ENCODE measurements around the gene PANK4. TPM values are rescaled to one million over a fixed set of nuclear protein-coding genes. Genes with fewer than 3 reads are reported as not detected.
A peak's percentile ranks its signal among the peaks of the same experiment; 100 is the strongest.

PANK4 gene
- total and polyA plus RNA-seq, 3 experiments from 2014 or later = 25.0 to 46.3 (median 40.3) TPM

DNA sequence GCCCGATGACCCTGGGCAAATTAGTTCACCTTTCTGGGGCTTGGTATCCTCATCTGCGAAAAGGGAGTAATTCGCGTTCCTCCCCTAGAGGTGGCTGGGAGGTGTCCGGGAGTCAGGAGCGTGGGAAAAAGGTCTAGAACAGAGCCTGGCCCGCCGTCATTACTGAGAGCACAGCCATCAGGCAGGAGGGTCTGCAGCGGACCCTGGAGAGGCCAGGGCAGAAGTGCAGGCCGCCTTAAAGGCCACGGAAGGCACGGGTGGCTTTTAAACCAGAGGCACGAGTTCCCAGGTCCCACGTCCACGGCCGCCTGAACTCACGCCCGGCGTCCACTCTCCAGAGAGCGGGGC is 850 bp downstream of the PANK4 start:
- no peaks in the 10 kb centered on the region for H3K9me3 ChIP-seq (ENCODE audit: low read length)
- Mint-ChIP-seq H3K4me1 (peaks cover 40 to 68% (median 44%) of the 10 kb centered on the region in 3 donors), H3K4me3 (peak overlapping the region; percentile 88 to 99 (median 90)), H3K36me3 (peaks cover 0 to 30% (median 2%) of the 10 kb centered on the region in 3 donors), H3K27me3 (peaks cover 6 to 8% of the 10 kb centered on the region in 2 donors), H3K9me3 (no peaks in the 10 kb centered on the region), H3K27ac (peak overlapping the region; percentile 78 to 98 (median 94))
- ChIA-PET POLR2A (interaction anchor here (1.0 to 4.8 kb wide), 11 partner anchors 18 to 270 kb away, joined by 3 to 87 read pairs (median 7); partner anchors contain the start of genes MORN1, PEX10, PRXL2B and RER1), CTCF (interaction anchor here (1.7 to 7.1 kb wide), 4 partner anchors 9 to 110 kb away, joined by 5 to 134 read pairs (median 5); partner anchors contain the start of gene TNFRSF14)
- peaks cover under 1% of the 10 kb centered on the region for H3K27me3 ChIP-seq (ENCODE audit: insufficient read depth, low read length, poor library complexity, severe bottlenecking)
- H3K4me3 ChIP-seq (ENCODE audit: low read length) = peak overlapping the region; percentile 93
- peaks cover 51% of the 10 kb centered on the region for H3K4me1 ChIP-seq (ENCODE audit: insufficient read depth, low read length)
- peak overlapping the region; percentile 62 for H3K27ac ChIP-seq (ENCODE audit: low read depth, low read length)
- H3K36me3 ChIP-seq (ENCODE audit: insufficient read depth, low read length) = peaks cover 11% of the 10 kb centered on the region
- DNase-seq = no peak

DNA sequence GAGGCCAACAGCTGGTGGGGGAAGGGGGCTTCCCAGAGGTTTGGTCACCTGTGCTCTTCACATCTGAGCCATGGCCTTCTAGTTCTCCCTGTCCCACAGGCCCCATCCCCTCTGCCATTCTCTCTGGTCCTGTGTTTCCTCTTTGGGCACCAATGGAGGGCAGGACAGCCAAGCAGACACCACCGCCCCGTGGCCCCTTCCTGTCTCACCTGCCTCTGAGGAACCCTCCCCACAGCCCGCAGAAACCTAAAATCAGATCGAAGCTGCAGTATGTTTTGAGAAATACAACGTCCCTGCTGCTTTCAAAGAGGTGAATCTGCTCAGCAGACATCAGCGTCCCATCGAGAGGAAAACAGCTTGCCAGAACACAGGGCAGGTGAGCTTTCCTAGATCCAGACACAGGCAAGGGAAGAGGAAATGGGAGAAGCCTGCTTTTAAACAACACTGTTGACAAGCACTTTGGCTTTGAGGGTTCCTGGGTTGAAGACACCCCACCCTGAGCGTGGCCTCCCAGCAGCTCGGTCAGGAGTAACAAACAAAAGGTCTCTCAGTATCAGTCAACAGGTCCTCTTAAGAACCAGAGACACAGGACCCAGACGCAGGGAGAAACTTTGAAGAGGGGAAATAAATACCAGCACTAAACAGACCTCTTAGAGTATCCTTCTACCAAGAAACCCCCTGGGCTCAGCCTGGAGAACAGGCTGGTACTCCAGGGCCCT is 2.3 kb downstream of the PANK4 start:
- H3K27ac ChIP-seq (ENCODE audit: low read depth, low read length) = peak overlapping the region; percentile 62
- H3K27me3 Mint-ChIP-seq = peaks cover 5 to 7% of the 10 kb centered on the region in 2 donors
- no peaks in the 10 kb centered on the region for H3K27me3 ChIP-seq (ENCODE audit: insufficient read depth, low read length, poor library complexity, severe bottlenecking)
- peak; percentile 39 to 80 (median 67) for DNase-seq
- peaks cover 39 to 63% (median 44%) of the 10 kb centered on the region in 3 donors for H3K4me1 Mint-ChIP-seq
- peak overlapping the region; percentile 86 to 98 (median 94) for H3K27ac Mint-ChIP-seq
- peaks cover 0 to 35% (median 2%) of the 10 kb centered on the region in 3 donors for H3K36me3 Mint-ChIP-seq
- peaks cover 24% of the 10 kb centered on the region for H3K36me3 ChIP-seq (ENCODE audit: insufficient read depth, low read length)
- CTCF ChIA-PET = interaction anchor here (0.8 to 7.1 kb wide), 17 partner anchors 9 to 133 kb away, joined by 3 to 134 read pairs (median 5); partner anchors contain the start of genes MORN1, PRXL2B and TNFRSF14
- peak overlapping the region; percentile 88 to 99 (median 90) for H3K4me3 Mint-ChIP-seq
- H3K9me3 Mint-ChIP-seq = no peaks in the 10 kb centered on the region
- H3K4me1 ChIP-seq (ENCODE audit: insufficient read depth, low read length) = peaks cover 47% of the 10 kb centered on the region
- H3K9me3 ChIP-seq (ENCODE audit: low read length) = no peaks in the 10 kb centered on the region
- POLR2A ChIA-PET = interaction anchor here (0.6 to 4.8 kb wide), 12 partner anchors 16 to 132 kb away, joined by 3 to 87 read pairs (median 6); partner anchors contain the start of genes MORN1, PEX10, PRXL2B and RER1
- peak overlapping the region; percentile 93 for H3K4me3 ChIP-seq (ENCODE audit: low read length)

DNA sequence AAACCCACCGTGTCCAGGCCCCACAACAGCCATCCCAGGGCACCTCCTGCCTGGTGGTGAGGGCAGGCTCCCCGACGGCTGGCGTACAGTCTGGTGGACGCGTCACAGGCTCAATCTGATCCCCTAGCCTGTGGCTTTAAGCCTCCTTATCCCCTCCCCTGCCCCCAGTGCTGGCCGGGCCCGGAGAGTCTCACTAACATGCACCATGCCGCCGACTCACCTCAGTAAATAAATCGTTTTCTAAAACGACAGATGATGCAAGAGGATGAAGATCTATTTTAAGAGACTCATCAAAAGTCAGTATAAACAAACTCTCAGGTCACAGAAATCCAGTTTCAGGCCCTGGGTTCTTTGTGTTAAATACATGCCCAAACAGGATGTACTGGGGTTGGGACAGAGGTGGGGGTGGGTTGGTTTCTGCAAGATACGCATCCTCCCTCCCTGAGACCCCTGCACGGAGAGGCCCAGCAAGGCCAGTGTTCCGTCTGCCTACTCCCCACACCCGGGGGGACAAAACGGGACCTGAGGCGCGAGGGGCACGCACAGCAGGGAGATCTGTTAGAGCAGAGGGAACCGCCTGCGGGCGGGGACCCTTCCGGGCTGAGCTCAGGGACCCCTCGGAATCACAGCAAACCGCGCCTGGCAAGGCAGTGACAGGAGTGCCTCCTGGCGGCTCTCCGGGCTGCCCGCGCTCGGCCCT is 3.1 kb downstream of the PANK4 start:
- Histone ChIP-seq H3K27me3 (ENCODE audit: insufficient read depth, low read length, poor library complexity, severe bottlenecking) (no peaks in the 10 kb centered on the region), H3K4me3 (ENCODE audit: low read length) (peak overlapping the region; percentile 93), H3K27ac (ENCODE audit: low read depth, low read length) (peak overlapping the region; percentile 62), H3K36me3 (ENCODE audit: insufficient read depth, low read length) (peaks cover 31% of the 10 kb centered on the region), H3K4me1 (ENCODE audit: insufficient read depth, low read length) (peaks cover 40% of the 10 kb centered on the region), H3K9me3 (ENCODE audit: low read length) (no peaks in the 10 kb centered on the region)
- ChIA-PET CTCF (interaction anchor here (0.8 to 7.1 kb wide), 14 partner anchors 16 to 133 kb away, joined by 3 to 134 read pairs (median 6); partner anchors contain the start of genes MORN1 and TNFRSF14), POLR2A (interaction anchor here (0.6 to 4.8 kb wide), 9 partner anchors 17 to 132 kb away, joined by 3 to 87 read pairs (median 7); partner anchors contain the start of genes MORN1, PEX10, RER1 and TNFRSF14)
- peaks cover 0 to 42% (median 2%) of the 10 kb centered on the region in 3 donors for H3K36me3 Mint-ChIP-seq
- H3K27ac Mint-ChIP-seq = peak overlapping the region; percentile 87 to 98 (median 94)
- H3K27me3 Mint-ChIP-seq = peaks cover 0 to 4% of the 10 kb centered on the region in 2 donors
- DNase-seq = peak in 1 of 5 donors; percentile 71
- no peaks in the 10 kb centered on the region for H3K9me3 Mint-ChIP-seq
- peaks cover 37 to 56% (median 39%) of the 10 kb centered on the region in 3 donors for H3K4me1 Mint-ChIP-seq
- H3K4me3 Mint-ChIP-seq = peak overlapping the region; percentile 88 to 99 (median 90)

DNA sequence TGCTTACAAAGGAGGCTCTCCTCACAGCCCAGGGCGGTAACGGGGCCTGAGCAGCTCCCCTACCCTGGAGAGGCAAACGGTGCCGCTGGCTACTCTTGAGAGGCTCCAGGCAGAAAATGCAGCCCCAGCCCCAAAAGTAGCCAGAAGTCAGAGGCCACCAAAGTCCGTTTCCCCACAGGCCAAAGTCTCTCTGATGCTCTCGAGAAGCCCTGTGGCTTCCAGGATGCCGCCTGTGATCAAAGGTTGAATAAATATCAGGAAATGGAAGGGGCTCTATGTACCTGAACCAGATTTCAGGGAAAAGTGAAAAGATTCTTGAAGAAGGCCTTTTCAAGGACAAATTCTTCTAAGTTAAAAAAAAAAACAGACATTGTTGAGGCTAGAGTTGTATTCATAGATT is 4.2 kb downstream of the PANK4 start:
- Histone ChIP-seq H3K9me3 (ENCODE audit: low read length) (no peaks in the 10 kb centered on the region), H3K27ac (ENCODE audit: low read depth, low read length) (no peak overlapping the region), H3K36me3 (ENCODE audit: insufficient read depth, low read length) (peaks cover 42% of the 10 kb centered on the region), H3K27me3 (ENCODE audit: insufficient read depth, low read length, poor library complexity, severe bottlenecking) (no peaks in the 10 kb centered on the region), H3K4me1 (ENCODE audit: insufficient read depth, low read length) (peaks cover 38% of the 10 kb centered on the region), H3K4me3 (ENCODE audit: low read length) (no peak overlapping the region)
- POLR2A ChIA-PET = no interaction called here
- H3K4me1 Mint-ChIP-seq = peaks cover 37 to 52% (median 39%) of the 10 kb centered on the region in 3 donors
- peak overlapping the region in 2 of 7 donors; percentile 88 to 90 for H3K4me3 Mint-ChIP-seq
- H3K27me3 Mint-ChIP-seq = peaks cover 0 to 2% of the 10 kb centered on the region in 2 donors
- peak overlapping the region in 6 of 8 donors; percentile 47 to 98 (median 88) for H3K27ac Mint-ChIP-seq
- no peaks in the 10 kb centered on the region for H3K9me3 Mint-ChIP-seq
- CTCF ChIA-PET = no interaction called here
- H3K36me3 Mint-ChIP-seq = peaks cover 0 to 53% (median 2%) of the 10 kb centered on the region in 3 donors
- DNase-seq = no peak

DNA sequence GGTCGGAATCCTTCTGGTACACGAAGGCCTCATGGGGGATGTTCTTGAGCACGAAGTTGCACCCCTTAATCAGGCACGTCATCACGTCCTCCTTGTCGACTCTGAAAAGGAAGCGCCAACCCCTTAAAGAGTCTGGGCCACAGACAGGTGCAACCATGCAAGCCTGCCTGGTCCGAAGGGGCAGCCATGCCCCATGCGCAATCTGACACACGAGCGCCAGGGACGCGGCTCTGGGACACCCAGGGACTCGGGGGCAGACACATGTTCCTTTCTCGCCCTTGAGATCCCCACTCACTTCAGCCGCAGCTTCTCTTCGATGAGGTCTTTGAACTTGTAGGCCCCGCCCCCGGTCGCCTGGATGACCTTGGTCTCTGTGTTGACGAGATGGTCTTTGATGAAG is 5.6 kb downstream of the PANK4 start:
- Histone ChIP-seq H3K9me3 (ENCODE audit: low read length) (no peaks in the 10 kb centered on the region), H3K4me3 (ENCODE audit: low read length) (no peak overlapping the region), H3K4me1 (ENCODE audit: insufficient read depth, low read length) (peaks cover 32% of the 10 kb centered on the region), H3K36me3 (ENCODE audit: insufficient read depth, low read length) (peaks cover 56% of the 10 kb centered on the region), H3K27ac (ENCODE audit: low read depth, low read length) (no peak overlapping the region), H3K27me3 (ENCODE audit: insufficient read depth, low read length, poor library complexity, severe bottlenecking) (no peaks in the 10 kb centered on the region)
- H3K27me3 Mint-ChIP-seq = no peaks in the 10 kb centered on the region
- H3K36me3 Mint-ChIP-seq = peaks cover 0 to 63% (median 4%) of the 10 kb centered on the region in 3 donors
- no peak overlapping the region for H3K27ac Mint-ChIP-seq
- no peak for DNase-seq
- H3K9me3 Mint-ChIP-seq = no peaks in the 10 kb centered on the region
- H3K4me1 Mint-ChIP-seq = peaks cover 32 to 47% (median 35%) of the 10 kb centered on the region in 3 donors
- no peak overlapping the region for H3K4me3 Mint-ChIP-seq
- ChIA-PET CTCF (interaction anchor here (2.5 kb wide), 1 partner anchor 27 kb away, joined by 12 read pairs; no protein-coding TSS in a partner anchor), POLR2A (interaction anchor here (0.6 kb wide), 1 partner anchor 14 kb away, joined by 4 read pairs; no protein-coding TSS in a partner anchor)

DNA sequence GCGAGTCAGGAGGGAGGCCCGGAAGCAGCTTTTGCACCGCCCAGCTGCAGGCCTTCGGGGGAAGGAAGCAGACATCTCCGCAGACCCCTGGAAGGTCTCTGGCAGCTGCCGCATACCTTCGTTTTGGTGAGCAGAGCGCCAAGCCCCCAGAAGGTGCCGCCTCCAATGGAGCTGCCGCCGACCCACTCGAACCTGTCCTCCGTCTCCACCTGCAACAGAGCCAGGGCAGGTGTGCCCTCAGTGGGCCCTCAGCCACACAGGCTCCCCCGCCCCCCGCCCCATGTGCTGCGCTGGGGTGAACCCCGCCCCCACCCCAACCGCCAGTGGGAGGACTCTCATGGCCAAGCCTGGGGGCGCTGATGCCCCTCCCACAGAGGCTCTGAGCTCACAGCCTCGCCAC is 6.2 kb downstream of the PANK4 start:
- H3K9me3 Mint-ChIP-seq = no peaks in the 10 kb centered on the region
- peaks cover 62% of the 10 kb centered on the region for H3K36me3 ChIP-seq (ENCODE audit: insufficient read depth, low read length)
- POLR2A ChIA-PET = interaction anchor here (0.6 kb wide), 1 partner anchor 15 kb away, joined by 4 read pairs; no protein-coding TSS in a partner anchor
- no peaks in the 10 kb centered on the region for H3K27me3 ChIP-seq (ENCODE audit: insufficient read depth, low read length, poor library complexity, severe bottlenecking)
- H3K4me3 ChIP-seq (ENCODE audit: low read length) = no peak overlapping the region
- no peaks in the 10 kb centered on the region for H3K27me3 Mint-ChIP-seq
- peaks cover 31 to 43% (median 31%) of the 10 kb centered on the region in 3 donors for H3K4me1 Mint-ChIP-seq
- no peak for DNase-seq
- H3K27ac Mint-ChIP-seq = no peak overlapping the region
- no peak overlapping the region for H3K4me3 Mint-ChIP-seq
- no peak overlapping the region for H3K27ac ChIP-seq (ENCODE audit: low read depth, low read length)
- peaks cover 0 to 66% (median 4%) of the 10 kb centered on the region in 3 donors for H3K36me3 Mint-ChIP-seq
- CTCF ChIA-PET = interaction anchor here (2.5 kb wide), 1 partner anchor 28 kb away, joined by 12 read pairs; no protein-coding TSS in a partner anchor
- no peaks in the 10 kb centered on the region for H3K9me3 ChIP-seq (ENCODE audit: low read length)
- H3K4me1 ChIP-seq (ENCODE audit: insufficient read depth, low read length) = peaks cover 28% of the 10 kb centered on the region

DNA sequence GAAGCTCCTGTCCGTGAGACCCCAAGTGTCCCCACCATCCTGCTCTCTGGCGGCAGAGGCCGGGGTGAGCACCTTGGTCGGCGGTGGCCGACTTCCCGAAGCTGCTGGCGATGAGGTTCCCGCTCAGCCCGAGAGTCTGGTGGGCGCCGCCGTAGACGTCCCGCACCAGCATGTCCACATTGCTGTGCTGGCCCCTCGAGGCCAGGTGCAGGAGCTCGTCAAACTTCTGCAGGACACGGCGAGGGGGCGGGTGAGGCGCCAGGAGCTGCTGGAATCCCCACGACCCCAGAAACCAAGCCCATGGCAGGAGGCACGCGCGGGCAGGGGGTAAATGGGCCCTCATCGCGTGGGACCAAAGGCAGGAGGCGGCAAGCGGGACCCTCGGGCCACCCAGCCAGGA is 6.7 kb downstream of the PANK4 start:
- H3K27ac ChIP-seq (ENCODE audit: low read depth, low read length) = no peak overlapping the region
- POLR2A ChIA-PET = no interaction called here
- peaks cover 23% of the 10 kb centered on the region for H3K4me1 ChIP-seq (ENCODE audit: insufficient read depth, low read length)
- CTCF ChIA-PET = interaction anchor here (1.6 to 2.5 kb wide), 2 partner anchors 28 to 32 kb away, joined by 4 to 12 read pairs; no protein-coding TSS in a partner anchor
- Mint-ChIP-seq H3K36me3 (peaks cover 0 to 65% (median 4%) of the 10 kb centered on the region in 3 donors), H3K27me3 (no peaks in the 10 kb centered on the region), H3K27ac (no peak overlapping the region), H3K9me3 (no peaks in the 10 kb centered on the region), H3K4me1 (peaks cover 26 to 38% (median 27%) of the 10 kb centered on the region in 3 donors), H3K4me3 (no peak overlapping the region)
- peaks cover 64% of the 10 kb centered on the region for H3K36me3 ChIP-seq (ENCODE audit: insufficient read depth, low read length)
- H3K27me3 ChIP-seq (ENCODE audit: insufficient read depth, low read length, poor library complexity, severe bottlenecking) = no peaks in the 10 kb centered on the region
- H3K4me3 ChIP-seq (ENCODE audit: low read length) = no peak overlapping the region
- no peaks in the 10 kb centered on the region for H3K9me3 ChIP-seq (ENCODE audit: low read length)
- DNase-seq = no peak

Data from CD8-positive, alpha-beta memory T cell (primary cell).